GM12873 (cell line): ENCODE results near the gene RIOX2.

Experiments used
- TF ChIP-seq, protein P1 (sequence below): IDR thresholded peaks from 2 replicates; pipeline ENCODE4 v1.5.1; 2012; ENCODE audit warnings: low read depth, mild to moderate bottlenecking, moderate library complexity, low read length, control low read depth; ENCODE audit not compliant: insufficient read depth; ENCODE audit errors: missing control alignments

The RIOX2 gene

DNA sequence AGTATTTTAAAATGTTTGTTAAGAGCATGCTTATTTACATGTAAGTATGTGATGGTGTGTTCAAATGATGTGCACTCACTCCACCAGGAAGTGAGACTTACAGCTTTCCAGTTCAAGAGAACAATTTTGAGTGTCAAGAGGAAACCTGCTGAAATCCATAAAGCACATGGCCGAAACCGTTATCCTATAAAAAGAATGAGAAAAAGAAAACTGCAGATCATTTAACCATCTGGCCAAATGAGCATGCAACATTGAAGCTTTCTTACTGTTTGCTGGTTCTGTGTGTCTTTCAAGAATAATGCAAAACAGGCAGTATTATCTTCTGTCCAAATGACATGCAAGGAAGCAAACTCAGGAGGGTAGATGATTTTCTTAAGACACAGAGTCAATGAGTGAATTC is 36.6 kb upstream of the RIOX2 start:
- TF ChIP-seq, protein P1, sequence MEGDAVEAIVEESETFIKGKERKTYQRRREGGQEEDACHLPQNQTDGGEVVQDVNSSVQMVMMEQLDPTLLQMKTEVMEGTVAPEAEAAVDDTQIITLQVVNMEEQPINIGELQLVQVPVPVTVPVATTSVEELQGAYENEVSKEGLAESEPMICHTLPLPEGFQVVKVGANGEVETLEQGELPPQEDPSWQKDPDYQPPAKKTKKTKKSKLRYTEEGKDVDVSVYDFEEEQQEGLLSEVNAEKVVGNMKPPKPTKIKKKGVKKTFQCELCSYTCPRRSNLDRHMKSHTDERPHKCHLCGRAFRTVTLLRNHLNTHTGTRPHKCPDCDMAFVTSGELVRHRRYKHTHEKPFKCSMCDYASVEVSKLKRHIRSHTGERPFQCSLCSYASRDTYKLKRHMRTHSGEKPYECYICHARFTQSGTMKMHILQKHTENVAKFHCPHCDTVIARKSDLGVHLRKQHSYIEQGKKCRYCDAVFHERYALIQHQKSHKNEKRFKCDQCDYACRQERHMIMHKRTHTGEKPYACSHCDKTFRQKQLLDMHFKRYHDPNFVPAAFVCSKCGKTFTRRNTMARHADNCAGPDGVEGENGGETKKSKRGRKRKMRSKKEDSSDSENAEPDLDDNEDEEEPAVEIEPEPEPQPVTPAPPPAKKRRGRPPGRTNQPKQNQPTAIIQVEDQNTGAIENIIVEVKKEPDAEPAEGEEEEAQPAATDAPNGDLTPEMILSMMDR, result no peak

DNA sequence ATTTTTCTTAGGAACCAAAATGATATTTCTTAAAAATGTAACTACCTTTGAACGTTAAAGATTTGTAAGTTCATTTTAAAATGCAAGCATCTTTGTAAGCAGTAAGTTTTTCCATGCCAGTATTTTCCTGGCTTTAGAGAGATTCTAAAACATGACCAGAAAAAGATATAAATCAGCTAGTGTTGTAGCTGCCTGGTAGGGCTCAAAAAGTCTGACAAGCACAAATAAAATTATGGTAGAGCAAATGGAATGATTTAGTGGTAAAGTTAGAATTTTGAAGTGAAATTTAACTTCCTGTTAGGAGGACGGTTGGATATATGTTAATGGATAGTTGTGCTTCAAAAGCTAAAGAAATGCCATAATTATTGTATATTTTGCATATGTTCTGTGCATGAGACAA is 33.2 kb upstream of the RIOX2 start:
- TF ChIP-seq, protein P1, result no peak

DNA sequence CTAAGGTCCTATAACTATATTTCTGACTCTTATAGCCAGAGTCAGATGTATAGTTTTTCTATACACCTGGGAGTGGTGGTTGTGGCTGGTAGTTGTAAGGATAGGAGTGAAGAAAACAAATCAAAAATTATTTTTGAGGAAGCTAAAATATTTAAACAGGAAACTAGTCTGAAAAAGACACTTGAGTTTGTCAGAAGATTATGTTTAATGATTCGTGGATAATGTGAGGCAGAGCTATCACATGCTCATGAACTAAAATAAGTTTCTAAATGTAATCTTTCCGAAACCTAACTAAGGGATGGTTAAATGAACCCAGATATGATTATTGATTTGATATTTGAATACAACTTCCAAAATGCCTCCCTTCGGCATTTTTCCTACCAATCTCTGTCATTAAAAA is 32.5 kb upstream of the RIOX2 start:
- TF ChIP-seq, protein P1, result no peak

DNA sequence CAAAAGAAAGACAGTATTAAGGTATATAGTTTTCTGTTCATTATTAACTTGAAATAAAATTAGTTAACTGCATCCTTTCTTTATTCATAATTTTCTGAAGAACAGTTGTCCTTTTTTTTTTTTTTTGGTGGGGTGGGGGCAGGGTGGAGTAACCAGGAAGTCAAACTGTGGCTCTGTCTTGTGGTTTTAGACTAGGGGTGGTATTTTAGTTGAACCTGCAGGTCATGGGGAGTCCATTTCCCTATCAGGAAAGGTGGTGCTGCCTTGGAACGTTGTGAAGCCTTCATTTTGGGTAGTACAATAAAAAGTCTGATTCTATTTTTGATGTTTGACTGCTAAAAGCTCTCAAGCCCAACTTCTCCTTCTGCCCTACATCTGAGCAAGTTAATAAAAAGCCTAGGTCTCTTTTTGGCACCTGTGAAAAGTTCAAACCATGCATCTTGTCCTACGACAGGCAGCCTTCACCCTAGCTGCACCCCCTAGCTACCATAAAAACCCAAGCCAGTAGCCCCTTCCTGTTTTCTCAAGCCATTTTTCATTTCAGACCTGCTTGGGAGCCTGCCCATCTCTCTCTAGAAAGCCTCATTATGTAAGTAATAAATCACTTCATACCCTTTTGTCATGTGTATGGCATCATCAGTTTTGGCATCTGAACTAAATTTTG is 31.2 kb upstream of the RIOX2 start:
- TF ChIP-seq, protein P1, result no peak

DNA sequence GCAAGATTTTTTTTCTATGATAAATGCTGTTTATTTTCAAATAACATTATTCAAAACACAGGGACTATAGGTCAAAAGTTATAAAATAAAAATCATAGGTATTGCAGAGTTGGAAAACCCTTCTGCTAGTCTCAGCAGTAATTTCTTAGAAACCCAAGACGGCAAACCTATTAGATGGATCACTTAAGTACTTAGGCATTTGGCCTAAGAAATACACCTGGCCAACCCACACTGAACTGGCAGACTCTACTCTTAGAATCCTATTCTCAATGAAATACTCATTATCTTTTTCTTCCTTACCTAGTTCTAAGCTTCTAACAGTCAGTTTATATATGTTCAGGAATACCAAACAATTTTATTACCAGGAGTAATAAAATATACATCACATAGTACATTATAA is 30.5 kb upstream of the RIOX2 start:
- TF ChIP-seq, protein P1, result no peak

DNA sequence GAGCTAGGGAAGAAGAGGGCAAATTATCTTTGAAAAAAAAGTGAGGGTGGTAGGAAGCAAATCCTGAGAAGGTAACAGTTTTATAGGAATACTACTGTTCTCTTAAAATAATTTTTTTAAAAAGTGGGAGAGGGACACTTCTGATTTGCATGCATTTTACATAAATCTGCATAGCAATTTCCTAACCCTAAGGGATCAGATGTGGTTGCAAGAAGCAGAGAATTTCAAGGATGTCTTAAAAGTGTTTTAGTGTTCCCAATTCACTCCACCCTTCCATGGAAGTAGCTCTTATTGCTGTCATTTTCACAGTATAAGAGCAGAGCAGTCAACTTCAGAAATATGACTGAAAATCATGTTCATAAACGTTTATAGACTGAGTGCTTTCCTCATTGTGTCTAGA is 27.8 kb upstream of the RIOX2 start:
- TF ChIP-seq, protein P1, result no peak

DNA sequence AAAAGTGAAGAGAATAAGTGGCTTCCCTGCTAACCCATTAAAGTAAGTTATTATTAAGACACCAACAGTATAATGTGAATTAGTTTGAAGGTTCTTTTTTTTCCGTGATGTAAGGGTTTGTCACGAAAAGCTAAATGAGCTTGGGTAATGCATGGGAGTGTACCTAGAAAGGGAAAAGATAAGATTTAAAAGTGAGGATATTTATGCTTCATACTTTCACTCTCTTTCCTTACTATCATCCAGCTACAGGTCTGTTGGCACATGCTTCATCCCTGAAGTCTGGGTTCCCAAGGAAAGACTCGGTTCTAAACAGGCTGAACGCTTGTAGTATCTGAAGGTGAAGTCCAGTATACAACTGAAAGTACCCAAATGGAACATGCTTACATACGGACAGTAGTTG is 26.9 kb upstream of the RIOX2 start:
- TF ChIP-seq, protein P1, result no peak
